Astrocyte (in vitro differentiated cells and primary cell): ENCODE measurements around the gene RECQL5. TPM values are rescaled to one million over a fixed set of nuclear protein-coding genes. Genes with fewer than 3 reads are reported as not detected.

Source experiments
- DNase-seq: peaks from one replicate; pipeline ENCODE4 v3.0.0-alpha.2; 2010; ENCODE audit warnings: low read depth
- FAIRE-seq: peaks from 2 replicates; lab custom pipeline; 2011; peaks lifted over from hg19 to GRCh38; lab: Jason Lieb, UNC
- H2AFZ ChIP-seq: 2 replicates; pipeline ENCODE4 v1.6.0; 2012; ENCODE audit warnings: low read depth, low read length, inconsistent platforms
- H3K27ac ChIP-seq: 2 replicates; pipeline ENCODE4 v1.5.1; 2011; ENCODE audit warnings: low read depth, low read length, inconsistent platforms
- H3K27me3 ChIP-seq: 2 replicates; pipeline ENCODE4 v1.6.0; 2011; ENCODE audit warnings: low read length, inconsistent platforms; ENCODE audit not compliant: insufficient read depth
- H3K36me3 ChIP-seq: 2 replicates; pipeline ENCODE4 v1.5.1; 2011; ENCODE audit warnings: low read length, inconsistent platforms; ENCODE audit not compliant: insufficient read depth
- H3K4me1 ChIP-seq: 2 replicates; pipeline ENCODE4 v1.5.1; 2011; ENCODE audit warnings: low read length, inconsistent platforms; ENCODE audit not compliant: insufficient read depth
- H3K4me2 ChIP-seq: 2 replicates; pipeline ENCODE4 v1.6.0; 2012; ENCODE audit warnings: low read length, inconsistent platforms
- H3K4me3 ChIP-seq: 2 replicates; pipeline ENCODE4 v1.5.1; 2011; ENCODE audit warnings: low read depth, mild to moderate bottlenecking, low read length, inconsistent platforms; ENCODE audit not compliant: insufficient read depth
- H3K79me2 ChIP-seq: 2 replicates; pipeline ENCODE4 v1.6.0; 2012; ENCODE audit warnings: mild to moderate bottlenecking, low read length, inconsistent platforms; ENCODE audit not compliant: insufficient read depth
- H3K9ac ChIP-seq: 2 replicates; pipeline ENCODE4 v1.6.0; 2012; ENCODE audit warnings: mild to moderate bottlenecking, low read length, inconsistent platforms
- H3K9me3 ChIP-seq: 2 replicates; pipeline ENCODE4 v1.5.1; 2012; ENCODE audit warnings: low read depth, mild to moderate bottlenecking, low read length, inconsistent platforms; ENCODE audit not compliant: insufficient read depth
- H4K20me1 ChIP-seq: 2 replicates; pipeline ENCODE4 v1.6.0; 2012; ENCODE audit warnings: low read length, inconsistent platforms; ENCODE audit not compliant: insufficient read depth
- H3K27ac Mint-ChIP-seq: one replicate; pipeline ENCODE4 v1.8.0; 2021; ENCODE audit warnings: mild to moderate bottlenecking, mixed read lengths; ENCODE audit not compliant: unreplicated experiment
- H3K27me3 Mint-ChIP-seq: one replicate; pipeline ENCODE4 v1.8.0; 2021; ENCODE audit warnings: low read depth, mixed read lengths; ENCODE audit not compliant: unreplicated experiment
- H3K36me3 Mint-ChIP-seq: one replicate; pipeline ENCODE4 v1.8.0; 2021; ENCODE audit warnings: low read depth, mixed read lengths; ENCODE audit not compliant: unreplicated experiment
- H3K4me1 Mint-ChIP-seq: one replicate; pipeline ENCODE4 v1.8.0; 2021; ENCODE audit warnings: low read depth, mixed read lengths; ENCODE audit not compliant: unreplicated experiment
- H3K4me3 Mint-ChIP-seq: one replicate; pipeline ENCODE4 v1.8.0; 2021; ENCODE audit warnings: mild to moderate bottlenecking, moderate library complexity, mixed read lengths; ENCODE audit not compliant: unreplicated experiment
- H3K9me3 Mint-ChIP-seq: one replicate; pipeline ENCODE4 v1.8.0; 2021; ENCODE audit warnings: mild to moderate bottlenecking, mixed read lengths; ENCODE audit not compliant: unreplicated experiment
- CTCF ChIP-seq: IDR thresholded peaks from 2 replicates; pipeline ENCODE4 v1.5.1; 2011; ENCODE audit warnings: low read depth, mild to moderate bottlenecking, inconsistent platforms, low read length, moderate library complexity; ENCODE audit not compliant: insufficient read depth
- EZH2 ChIP-seq: IDR thresholded peaks from 2 replicates; pipeline ENCODE4 v1.6.1; 2012; ENCODE audit warnings: mild to moderate bottlenecking, low read length, inconsistent platforms; ENCODE audit not compliant: insufficient read depth
- total RNA-seq: library from RNA; stranded (reverse); gene quantifications from 2 replicates; pipeline ENCODE4 v1.2.1, GENCODE V29; 2021

Gene RECQL5
- total RNA-seq, 1 donor from 2014 or later: 25.9 TPM

GRCh38 chr17:75662511-75662910 is 4.4 kb downstream of the RECQL5 start:
- no peaks in the 10 kb centered on the region for H3K9me3 Mint-ChIP-seq
- Histone ChIP-seq H3K36me3 (peaks cover 8% of the 10 kb centered on the region), H3K4me3 (no peak overlapping the region), H3K27ac (no peak overlapping the region), H3K27me3 (no peaks in the 10 kb centered on the region), H3K9ac (no peak overlapping the region), H3K4me1 (peaks cover 10% of the 10 kb centered on the region), H3K4me2 (no peak overlapping the region), H4K20me1 (no peaks in the 10 kb centered on the region), H3K9me3 (no peaks in the 10 kb centered on the region), H2AFZ (no peak overlapping the region), H3K79me2 (peaks cover 20% of the 10 kb centered on the region)
- peaks cover 7% of the 10 kb centered on the region for H3K4me1 Mint-ChIP-seq
- no peak overlapping the region for H3K4me3 Mint-ChIP-seq
- TF ChIP-seq CTCF (no peak), EZH2 (no peak)
- no peak overlapping the region for H3K27ac Mint-ChIP-seq
- FAIRE-seq (no peak), DNase-seq (no peak)
- H3K27me3 Mint-ChIP-seq: no peaks in the 10 kb centered on the region
- peaks cover 2% of the 10 kb centered on the region for H3K36me3 Mint-ChIP-seq

GRCh38 chr17:75661531-75661930 is 5.4 kb downstream of the RECQL5 start:
- Mint-ChIP-seq H3K27ac (no peak overlapping the region), H3K36me3 (peaks cover 5% of the 10 kb centered on the region), H3K9me3 (no peaks in the 10 kb centered on the region), H3K4me3 (no peak overlapping the region), H3K4me1 (peaks cover 7% of the 10 kb centered on the region), H3K27me3 (no peaks in the 10 kb centered on the region)
- FAIRE-seq: no peak
- TF ChIP-seq EZH2 (no peak), CTCF (no peak)
- peaks cover 10% of the 10 kb centered on the region for H3K79me2 ChIP-seq
- no peak overlapping the region for H3K27ac ChIP-seq
- H3K36me3 ChIP-seq: peaks cover 8% of the 10 kb centered on the region
- H3K4me2 ChIP-seq: no peak overlapping the region
- no peaks in the 10 kb centered on the region for H3K9me3 ChIP-seq
- H2AFZ ChIP-seq: no peak overlapping the region
- no peaks in the 10 kb centered on the region for H3K27me3 ChIP-seq
- no peaks in the 10 kb centered on the region for H4K20me1 ChIP-seq
- peaks cover 9% of the 10 kb centered on the region for H3K4me1 ChIP-seq
- H3K4me3 ChIP-seq: no peak overlapping the region
- no peak for DNase-seq
- H3K9ac ChIP-seq: no peak overlapping the region

GRCh38 chr17:75658237-75658636 is 8.7 kb downstream of the RECQL5 start:
- H3K9me3 ChIP-seq: no peaks in the 10 kb centered on the region
- H3K36me3 ChIP-seq: peaks cover 8% of the 10 kb centered on the region
- DNase-seq (no peak), FAIRE-seq (no peak)
- H3K27ac ChIP-seq: no peak overlapping the region
- no peak overlapping the region for H3K9ac ChIP-seq
- Mint-ChIP-seq H3K27ac (no peak overlapping the region), H3K4me1 (no peaks in the 10 kb centered on the region), H3K4me3 (no peak overlapping the region), H3K9me3 (no peaks in the 10 kb centered on the region), H3K36me3 (peaks cover 2% of the 10 kb centered on the region), H3K27me3 (no peaks in the 10 kb centered on the region)
- H3K27me3 ChIP-seq: no peaks in the 10 kb centered on the region
- H4K20me1 ChIP-seq: no peaks in the 10 kb centered on the region
- H3K4me3 ChIP-seq: no peak overlapping the region
- no peak overlapping the region for H3K4me2 ChIP-seq
- TF ChIP-seq EZH2: no peak
- TF ChIP-seq CTCF: no peak
- no peak overlapping the region for H2AFZ ChIP-seq
- H3K79me2 ChIP-seq: no peaks in the 10 kb centered on the region
- H3K4me1 ChIP-seq: no peaks in the 10 kb centered on the region
